ENCODE results near the gene AGPAT4. TPM values are rescaled to one million over a fixed set of nuclear protein-coding genes. Genes with fewer than 3 reads are reported as not detected.

AGPAT4 gene
- total and polyA plus RNA-seq, 2 donors (not counting 3 experiments of a cell fraction or from before 2014, with no cell fraction given) = 10.2 to 15.2 TPM

- Histone ChIP-seq H3K4me3 (replicated peaks in 1 of 3; ENCODE audit: insufficient read depth in 1 of 3, low read depth in 1 of 3, low read length in 3 of 3) (no peak overlapping the region), H3K9ac (replicated peaks; ENCODE audit: extremely low read depth, insufficient read depth, low read length) (no peak overlapping the region), H2AFZ (ENCODE audit: low read depth, low read length) (no peak overlapping the region), H3K27me3 (ENCODE audit: control insufficient read depth in 2 of 2, insufficient read depth in 2 of 2, low read length in 2 of 2) (no peaks in the 10 kb centered on the region), H3K4me2 (ENCODE audit: insufficient read depth, low read length) (no peak overlapping the region), H3K4me1 (ENCODE audit: control insufficient read depth, extremely low read depth, insufficient read depth, low read length) (no peaks in the 10 kb centered on the region), H3K9me3 (replicated peaks; ENCODE audit: control insufficient read depth, insufficient read depth, low read length) (no peaks in the 10 kb centered on the region), H3K27ac (ENCODE audit: insufficient read depth, low read depth, low read length) (no peak overlapping the region), H4K20me1 (replicated peaks; ENCODE audit: control insufficient read depth, extremely low read depth, insufficient read depth, low read length) (no peaks in the 10 kb centered on the region), H3K9me1 (replicated peaks; ENCODE audit: control insufficient read depth, extremely low read depth, insufficient read depth, low read length) (no peaks in the 10 kb centered on the region), H3K79me2 (ENCODE audit: control insufficient read depth, insufficient read depth, low read length) (no peaks in the 10 kb centered on the region), H3K36me3 (ENCODE audit: control insufficient read depth in 2 of 2, extremely low read depth in 1 of 2, insufficient read depth in 2 of 2, low read length in 2 of 2) (no peaks in the 10 kb centered on the region)
- TF ChIP-seq JUN (IDR thresholded peaks at IDR 0.05; ENCODE audit: borderline replicate concordance, insufficient read depth, insufficient read length, low read depth) = no peak
- TF ChIP-seq GATA2 (IDR thresholded peaks at IDR 0.05; ENCODE audit: insufficient read depth, insufficient read length, low read depth, low read length) = no peak
- no peak for TF ChIP-seq MAX (IDR thresholded peaks at IDR 0.05; ENCODE audit: insufficient read depth, insufficient read length)
- TF ChIP-seq CTCF (IDR thresholded peaks at IDR 0.05; ENCODE audit: extremely low read depth in 1 of 2, insufficient read depth in 1 of 2, low read depth in 1 of 2, low read length in 2 of 2) = no peak
- TF ChIP-seq FOS (IDR thresholded peaks at IDR 0.05; ENCODE audit: borderline replicate concordance, insufficient read depth, low read length) = no peak
- no peak for TF ChIP-seq EZH2 (IDR thresholded peaks at IDR 0.05; ENCODE audit: borderline replicate concordance, low read depth, low read length, severe bottlenecking)
- TF ChIP-seq MYC (IDR thresholded peaks at IDR 0.05; ENCODE audit: low read depth, low read length) = no peak
- no peak for TF ChIP-seq POLR2AphosphoS5 (IDR thresholded peaks at IDR 0.05; ENCODE audit: insufficient read depth, low read depth, low read length)
- TF ChIP-seq POLR2A (IDR thresholded peaks at IDR 0.05; ENCODE audit: low read depth, low read length) = no peak
- DNase-seq (ENCODE audit: low read depth, low spot score) = no peak
- dilution Hi-C loops (cut with MboI; ENCODE audit: extremely low pct_ligation_motif_present, low sequenced_read_pairs) (no loop called here), intact Hi-C loops (cut with micrococcal nuclease) (no loop called here)
- ChIA-PET CTCF (interaction anchor here (0.7 to 2.1 kb wide), 3 partner anchors 8 to 13 kb away, joined by 3 to 6 read pairs (median 5); no protein-coding TSS in a partner anchor), POLR2A (no interaction called here)
- BruUV-seq (replicated peaks) = no TSS peak
- no peak for FAIRE-seq
These were observed 31.7 kb downstream of the AGPAT4 start for GRCh38 chr6:161242113-161242512.
